Breast epithelium (tissue), 4 donors: ENCODE results near the gene FLNB. TPM values are rescaled to one million over a fixed set of nuclear protein-coding genes. Genes with fewer than 3 reads are reported as not detected.
A peak's percentile ranks its signal among the peaks of the same experiment; 100 is the strongest.

Source experiments
- DNase-seq, 2 donors: peaks; one replicate each; pipeline ENCODE4 v3.0.0-alpha.2; 2019; ENCODE audit warnings: low spot score in 2 of 2
- H3K27ac ChIP-seq, 2 donors: fragments of 200-600 bp; sonication (generic) in 1 of 2; one replicate each; pipeline ENCODE4 v1.5.1; 2016 to 2019; ENCODE audit warnings: mild to moderate bottlenecking in 1 of 2
- H3K27me3 ChIP-seq, 2 donors: fragments of 200-600 bp; sonication (generic) in 1 of 2; one replicate each; pipeline versions ENCODE4 v1.5.1 to v1.6.0; 2017 to 2019; ENCODE audit warnings: control low read depth in 1 of 2, mild to moderate bottlenecking in 1 of 2
- H3K36me3 ChIP-seq: fragments of 200-600 bp; one replicate; pipeline ENCODE4 v1.5.1; 2019
- H3K4me1 ChIP-seq, 2 donors: fragments of 200-600 bp; sonication (generic); one replicate each; pipeline ENCODE4 v1.5.1; 2016 to 2019; ENCODE audit warnings: control low read depth in 1 of 2
- H3K4me3 ChIP-seq, 3 donors: fragments of 200-600 bp; sonication (generic); 1 replicate in 2 of 3; 2 replicates in 1 of 3; pipeline ENCODE4 v1.5.1; 2016 to 2019; ENCODE audit warnings: mild to moderate bottlenecking in 3 of 3, moderate library complexity in 2 of 3
- H3K9me3 ChIP-seq, 2 donors: fragments of 200-600 bp; sonication (generic) in 1 of 2; one replicate each; pipeline ENCODE4 v1.5.1; 2016 to 2019; ENCODE audit warnings: control low read depth in 1 of 2
- POLR2A ChIP-seq: fragments of 450-650 bp; IDR thresholded peaks from one replicate; pipeline ENCODE4 v1.6.1; 2016; ENCODE audit warnings: antibody characterized with exemption, mild to moderate bottlenecking, moderate library complexity
- POLR2AphosphoS5 ChIP-seq, 3 donors: sonication (generic); formaldehyde crosslinking; IDR thresholded peaks; one replicate each; pipeline ENCODE4 v1.6.1; 2017; ENCODE audit warnings: antibody characterized with exemption in 3 of 3
- intact Hi-C: fragments of 100-400 bp; cut with DNase I; formaldehyde crosslinking; loops from one replicate; pipeline ENCODE4 v1.15.1; 2023; ENCODE audit warnings: low total_unique reads
- total RNA-seq, 3 donors: library from RNA; depleted of rRNA; stranded (reverse); fragments of >200 nt; gene quantifications; one replicate each; pipeline ENCODE4 v1.1.0, GENCODE V29; 2016
- TF ChIP-seq, protein P1 (sequence below), 3 donors: fragments of 450-650 bp; IDR thresholded peaks; one replicate each; pipeline ENCODE4 v1.5.1; 2016 to 2017; ENCODE audit warnings: antibody characterized with exemption in 3 of 3, mild to moderate bottlenecking in 3 of 3, moderate library complexity in 3 of 3

The FLNB gene
- total RNA-seq, 3 donors from 2014 or later: 40.3 to 242 (median 164) TPM

GRCh38 chr3:58025406-58025805 lies 17.2 kb downstream of the FLNB start:
- no peaks in the 10 kb centered on the region for H3K36me3 ChIP-seq
- no peak overlapping the region for H3K4me3 ChIP-seq
- no peak for DNase-seq
- intact Hi-C loops: no loop called here
- H3K27me3 ChIP-seq: no peaks in the 10 kb centered on the region
- no peaks in the 10 kb centered on the region for H3K9me3 ChIP-seq
- TF ChIP-seq, protein P1, sequence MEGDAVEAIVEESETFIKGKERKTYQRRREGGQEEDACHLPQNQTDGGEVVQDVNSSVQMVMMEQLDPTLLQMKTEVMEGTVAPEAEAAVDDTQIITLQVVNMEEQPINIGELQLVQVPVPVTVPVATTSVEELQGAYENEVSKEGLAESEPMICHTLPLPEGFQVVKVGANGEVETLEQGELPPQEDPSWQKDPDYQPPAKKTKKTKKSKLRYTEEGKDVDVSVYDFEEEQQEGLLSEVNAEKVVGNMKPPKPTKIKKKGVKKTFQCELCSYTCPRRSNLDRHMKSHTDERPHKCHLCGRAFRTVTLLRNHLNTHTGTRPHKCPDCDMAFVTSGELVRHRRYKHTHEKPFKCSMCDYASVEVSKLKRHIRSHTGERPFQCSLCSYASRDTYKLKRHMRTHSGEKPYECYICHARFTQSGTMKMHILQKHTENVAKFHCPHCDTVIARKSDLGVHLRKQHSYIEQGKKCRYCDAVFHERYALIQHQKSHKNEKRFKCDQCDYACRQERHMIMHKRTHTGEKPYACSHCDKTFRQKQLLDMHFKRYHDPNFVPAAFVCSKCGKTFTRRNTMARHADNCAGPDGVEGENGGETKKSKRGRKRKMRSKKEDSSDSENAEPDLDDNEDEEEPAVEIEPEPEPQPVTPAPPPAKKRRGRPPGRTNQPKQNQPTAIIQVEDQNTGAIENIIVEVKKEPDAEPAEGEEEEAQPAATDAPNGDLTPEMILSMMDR (IDR thresholded peaks at IDR 0.05): no peak
- TF ChIP-seq POLR2AphosphoS5 (IDR thresholded peaks at IDR 0.05) (no peak), POLR2A (no peak)
- peaks cover 0 to 26% of the 10 kb centered on the region in 2 donors for H3K4me1 ChIP-seq
- H3K27ac ChIP-seq: peak overlapping the region; percentile 80 to 90

- peak overlapping the region; percentile 80 to 90 for H3K27ac ChIP-seq
- TF ChIP-seq POLR2A: no peak
- TF ChIP-seq POLR2AphosphoS5 (IDR thresholded peaks at IDR 0.05): no peak
- TF ChIP-seq, protein P1 (IDR thresholded peaks at IDR 0.05): no peak
- H3K4me1 ChIP-seq: peaks cover 0 to 20% of the 10 kb centered on the region in 2 donors
- H3K27me3 ChIP-seq: no peaks in the 10 kb centered on the region
- no peak for DNase-seq
- intact Hi-C loops: no loop called here
- no peaks in the 10 kb centered on the region for H3K9me3 ChIP-seq
- no peaks in the 10 kb centered on the region for H3K36me3 ChIP-seq
- peak overlapping the region in 1 of 3 donors; percentile 36 for H3K4me3 ChIP-seq
Measured at GRCh38 chr3:58025837-58026569, 17.8 kb downstream of the FLNB start.

DNA sequence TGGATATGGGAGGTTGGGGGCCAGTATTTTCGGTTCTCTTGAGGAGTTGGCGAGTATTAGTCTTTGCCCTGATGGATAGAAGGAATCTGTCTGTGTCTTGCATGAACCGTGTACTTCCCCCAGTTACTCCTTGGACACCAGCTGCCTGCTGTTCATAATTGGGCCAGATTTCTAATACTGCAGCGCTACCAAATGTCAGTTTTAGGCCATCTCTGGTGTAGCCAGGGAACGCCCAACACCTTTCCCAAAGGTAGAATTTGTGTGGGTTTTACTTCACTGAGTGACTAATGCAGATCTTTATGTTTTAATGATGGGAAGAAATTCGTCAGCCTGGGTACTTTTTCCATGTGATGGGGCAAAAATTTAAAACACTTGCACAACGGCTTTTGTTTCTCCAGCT lies 18.4 kb downstream of the FLNB start:
- H3K36me3 ChIP-seq: no peaks in the 10 kb centered on the region
- TF ChIP-seq POLR2AphosphoS5 (IDR thresholded peaks at IDR 0.05) (no peak), POLR2A (no peak)
- TF ChIP-seq, protein P1 (IDR thresholded peaks at IDR 0.05): no peak
- peak overlapping the region; percentile 80 to 90 for H3K27ac ChIP-seq
- intact Hi-C loops: no loop called here
- peak overlapping the region in 1 of 3 donors; percentile 36 for H3K4me3 ChIP-seq
- H3K9me3 ChIP-seq: no peaks in the 10 kb centered on the region
- H3K4me1 ChIP-seq: peaks cover 0 to 14% of the 10 kb centered on the region in 2 donors
- DNase-seq: no peak
- no peaks in the 10 kb centered on the region for H3K27me3 ChIP-seq

GRCh38 chr3:58027704-58028317 lies 19.6 kb downstream of the FLNB start:
- no peak overlapping the region for H3K4me3 ChIP-seq
- no peaks in the 10 kb centered on the region for H3K36me3 ChIP-seq
- intact Hi-C loops: no loop called here
- no peaks in the 10 kb centered on the region for H3K9me3 ChIP-seq
- peak overlapping the region in 1 of 2 donors; percentile 80 for H3K27ac ChIP-seq
- no peak for DNase-seq
- H3K27me3 ChIP-seq: no peaks in the 10 kb centered on the region
- peaks cover 0 to 11% of the 10 kb centered on the region in 2 donors for H3K4me1 ChIP-seq
- TF ChIP-seq, protein P1 (IDR thresholded peaks at IDR 0.05): no peak
- TF ChIP-seq POLR2A: no peak

- TF ChIP-seq POLR2AphosphoS5 (IDR thresholded peaks at IDR 0.05) (no peak), POLR2A (no peak)
- TF ChIP-seq, protein P1 (IDR thresholded peaks at IDR 0.05): no peak
- Histone ChIP-seq H3K4me3 (no peak overlapping the region), H3K27ac (no peak overlapping the region), H3K27me3 (no peaks in the 10 kb centered on the region), H3K9me3 (no peaks in the 10 kb centered on the region), H3K4me1 (peaks cover 0 to 10% of the 10 kb centered on the region in 2 donors), H3K36me3 (no peaks in the 10 kb centered on the region)
- no peak for DNase-seq
- intact Hi-C loops: no loop called here
Measured at GRCh38 chr3:58028902-58029301, 20.7 kb downstream of the FLNB start.
